ENCODE results near the gene RASGEF1C. TPM values are rescaled to one million over a fixed set of nuclear protein-coding genes. Genes with fewer than 3 reads are reported as not detected.

RASGEF1C gene
- total and polyA plus RNA-seq, 10 of the 15 experiments (the other 5 are each of a cell fraction or from before 2014, with no cell fraction given): not detected

- SMC1A ChIA-PET (ENCODE audit: uncharacterized antibody, unreplicated experiment): no interaction called here
- Histone ChIP-seq H3K4me2 (ENCODE audit: control insufficient read depth, insufficient read depth) (no peak overlapping the region), H3K79me2 (ENCODE audit: control insufficient read depth, insufficient read depth, low read length) (no peaks in the 10 kb centered on the region), H2AFZ (ENCODE audit: control insufficient read depth, low read depth, low read length) (no peak overlapping the region), H3K9me3 (replicated peaks; ENCODE audit: control insufficient read depth, insufficient read depth, low read length) (no peaks in the 10 kb centered on the region), H4K20me1 (ENCODE audit: control insufficient read depth, insufficient read depth) (no peaks in the 10 kb centered on the region), H3K27me3 (replicated peaks in 1 of 2; ENCODE audit: control insufficient read depth in 2 of 2, insufficient read depth in 2 of 2, low read length in 1 of 2) (no peaks in the 10 kb centered on the region; a peak in 1 of 4 replicates), H3K27ac (ENCODE audit: control insufficient read depth, insufficient read depth) (no peak overlapping the region), H3K4me1 (ENCODE audit: control insufficient read depth, insufficient read depth, low read length) (no peaks in the 10 kb centered on the region), H3K36me3 (ENCODE audit: control insufficient read depth in 2 of 2, insufficient read depth in 2 of 2, low read length in 1 of 2) (no peaks in the 10 kb centered on the region), H3K4me3 (no peak overlapping the region), H3K9ac (ENCODE audit: control insufficient read depth, insufficient read depth, low read length) (no peak overlapping the region)
- BruUV-seq (replicated peaks): no TSS peak
- intact Hi-C loops (cut with micrococcal nuclease; ENCODE audit: unreplicated experiment): no loop called here
- CTCF ChIA-PET: no interaction called here
- RAD21 ChIA-PET (ENCODE audit: unreplicated experiment): no interaction called here
- FAIRE-seq (no peak), DNase-seq (ENCODE audit: low read depth, low spot score) (no peak), ATAC-seq (no peak)
- POLR2A ChIA-PET: no interaction called here
- in situ Hi-C loops (cut with MboI): no loop called here
- no peak for TF ChIP-seq DPF2 (IDR thresholded peaks at IDR 0.05)
- no peak for TF ChIP-seq SUZ12 (IDR thresholded peaks at IDR 0.05; ENCODE audit: unreplicated experiment)
- no peak for TF ChIP-seq ZNF207 (IDR thresholded peaks at IDR 0.05; ENCODE audit: borderline replicate concordance)
- TF ChIP-seq REST (IDR thresholded peaks at IDR 0.05; ENCODE audit: low read depth, low read length): no peak
- no peak for TF ChIP-seq NFIC (IDR thresholded peaks at IDR 0.05; ENCODE audit: low read depth, low read length)
- no peak for TF ChIP-seq CREB1 (IDR thresholded peaks at IDR 0.05; ENCODE audit: low read depth)
- TF ChIP-seq E4F1 (IDR thresholded peaks at IDR 0.05; ENCODE audit: borderline replicate concordance, partially characterized antibody): no peak
- TF ChIP-seq EGR1 (IDR thresholded peaks at IDR 0.05; ENCODE audit: borderline replicate concordance in 1 of 2, low read depth in 2 of 2, low read length in 2 of 2): no peak
- TF ChIP-seq LARP7 (IDR thresholded peaks at IDR 0.05): no peak
- 64% methylated on average over 9 of the region's 12 CpGs for WGBS (ENCODE audit: insufficient coverage, insufficient replicate concordance, low lambda C conversion rate, missing lambda C conversion rate)
Observed at GRCh38 chr5:180174587-180174972, 34.4 kb downstream of the RASGEF1C start.

Data from GM12878 (cell line).